Measurements from ENCODE around the gene RAB40B.

DNA sequence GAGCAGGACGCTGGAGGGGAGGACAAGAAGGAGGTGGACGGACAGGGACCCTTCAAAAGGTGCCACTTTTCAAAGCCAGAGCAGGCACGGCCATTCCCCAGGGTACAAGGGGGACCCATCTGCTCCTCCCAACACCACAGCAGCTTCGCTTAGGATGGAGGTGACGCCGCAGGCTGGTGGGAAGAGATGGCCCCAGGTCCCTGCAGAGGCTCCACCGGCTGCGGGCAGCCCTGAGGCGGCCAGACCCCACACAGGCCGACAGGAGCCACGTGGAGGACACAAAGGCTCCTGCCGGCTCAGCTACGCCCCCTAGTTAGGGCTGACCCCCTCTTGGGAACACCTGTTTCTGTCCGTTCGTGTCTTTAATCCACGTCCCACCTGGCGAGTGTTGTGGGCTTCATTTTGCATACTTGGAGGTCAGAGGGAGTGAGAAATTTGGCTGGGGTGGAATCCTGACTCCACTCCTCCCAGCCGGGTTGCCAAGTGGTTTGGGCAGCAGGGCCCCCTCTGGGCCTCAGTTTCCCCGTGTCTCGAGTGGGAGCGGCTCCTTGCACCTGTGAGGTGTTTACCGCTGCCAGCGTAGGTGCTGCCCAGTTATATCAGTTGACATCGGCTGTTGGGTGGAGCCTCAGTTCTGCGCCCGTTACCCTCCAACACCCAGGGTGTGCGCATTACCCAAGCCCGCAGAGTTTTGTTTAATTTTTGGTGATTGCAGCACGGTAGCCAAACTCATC, 12.2 kb upstream of the RAB40B start:
- no peak for TF ChIP-seq TAF15 (IDR thresholded peaks at IDR 0.05; ENCODE audit: low read depth, low read length, poor library complexity, severe bottlenecking)
- TF ChIP-seq, protein P1, sequence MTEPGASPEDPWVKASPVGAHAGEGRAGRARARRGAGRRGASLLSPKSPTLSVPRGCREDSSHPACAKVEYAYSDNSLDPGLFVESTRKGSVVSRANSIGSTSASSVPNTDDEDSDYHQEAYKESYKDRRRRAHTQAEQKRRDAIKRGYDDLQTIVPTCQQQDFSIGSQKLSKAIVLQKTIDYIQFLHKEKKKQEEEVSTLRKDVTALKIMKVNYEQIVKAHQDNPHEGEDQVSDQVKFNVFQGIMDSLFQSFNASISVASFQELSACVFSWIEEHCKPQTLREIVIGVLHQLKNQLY (CRISPR knock-in tag; IDR thresholded peaks at IDR 0.05): no peak
